Tibial nerve (tissue), 4 donors: ENCODE results near the gene SGCG. TPM values are rescaled to one million over a fixed set of nuclear protein-coding genes. Genes with fewer than 3 reads are reported as not detected.

Experiments
- DNase-seq, 2 donors: peaks; one replicate each; pipeline ENCODE4 v3.0.0-alpha.2; 2019; ENCODE audit warnings: low spot score in 2 of 2
- H3K27ac ChIP-seq, 4 donors: fragments of 200-600 bp; sonication (generic) in 3 of 4; one replicate each; pipeline ENCODE4 v1.5.1; 2017 to 2019; ENCODE audit warnings: mild to moderate bottlenecking in 1 of 4
- H3K27me3 ChIP-seq, 2 donors: fragments of 200-600 bp; sonication (generic) in 1 of 2; one replicate each; pipeline versions ENCODE4 v1.5.1 to v1.6.0; 2017 to 2019
- H3K36me3 ChIP-seq, 3 donors: fragments of 200-600 bp; sonication (generic); one replicate each; pipeline ENCODE4 v1.5.1; 2018 to 2019
- H3K4me1 ChIP-seq, 4 donors: fragments of 200-600 bp; sonication (generic) in 3 of 4; one replicate each; pipeline ENCODE4 v1.5.1; 2017 to 2019
- H3K4me3 ChIP-seq, 4 donors: fragments of 200-600 bp; sonication (generic) in 3 of 4; one replicate each; pipeline ENCODE4 v1.5.1; 2017 to 2019; ENCODE audit warnings: mild to moderate bottlenecking in 1 of 4, moderate library complexity in 1 of 4
- H3K9me3 ChIP-seq, 4 donors: fragments of 200-600 bp; sonication (generic) in 3 of 4; one replicate each; pipeline ENCODE4 v1.5.1; 2017 to 2019
- EP300 ChIP-seq, 2 donors: sonication (generic); formaldehyde crosslinking; IDR thresholded peaks; one replicate each; pipeline ENCODE4 v1.6.1; 2017; ENCODE audit warnings: antibody characterized with exemption in 2 of 2, mild to moderate bottlenecking in 1 of 2
- POLR2A ChIP-seq, 2 donors: fragments of 450-650 bp; IDR thresholded peaks; one replicate each; pipeline ENCODE4 v1.6.1; 2017; ENCODE audit warnings: antibody characterized with exemption in 2 of 2, mild to moderate bottlenecking in 2 of 2, moderate library complexity in 2 of 2
- WGBS, 2 donors: methylation state at CpG; one replicate each; pipeline ENCODE4 v1.1.5; 2018; 5-methylcytosine and 5-hydroxymethylcytosine counted together
- total RNA-seq, 4 donors: library from RNA; depleted of rRNA; stranded (reverse); fragments of >200 nt; gene quantifications; one replicate each; pipeline ENCODE4 v1.1.0, GENCODE V29; 2016
- TF ChIP-seq, protein P1 (sequence below), 5 experiments: fragments of 200-600 bp in 3 of 5; fragments of 450-650 bp in 2 of 5; sonication (generic) in 3 of 5; IDR thresholded peaks; one replicate each; pipeline ENCODE4 v1.5.1; 2016 to 2019; ENCODE audit warnings: antibody characterized with exemption in 5 of 5, mild to moderate bottlenecking in 3 of 5, moderate library complexity in 2 of 5

The SGCG gene
- total RNA-seq, 4 donors from 2014 or later = 1.1 to 2.0 (median 1.7) TPM

DNA sequence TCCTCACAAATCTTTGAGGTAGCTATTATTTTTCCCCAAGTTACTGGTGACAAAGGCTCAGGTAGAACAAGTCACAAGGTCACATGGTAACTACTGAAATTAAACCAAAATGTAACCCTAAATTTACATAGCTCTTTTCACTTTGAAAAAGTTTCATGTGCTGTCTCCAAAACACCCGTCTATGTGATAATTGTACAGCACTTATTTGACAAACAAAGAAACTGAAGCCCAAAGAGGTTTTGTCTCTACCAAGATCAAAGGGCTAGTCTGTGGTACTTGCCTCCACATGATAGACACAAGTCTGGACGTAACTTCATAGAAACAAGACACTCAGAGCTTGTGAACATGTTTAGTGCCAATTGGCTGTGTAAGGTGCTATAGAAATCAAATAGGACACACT, 144.4 kb downstream of the SGCG start:
- no peaks in the 10 kb centered on the region for H3K27me3 ChIP-seq
- TF ChIP-seq, protein P1, sequence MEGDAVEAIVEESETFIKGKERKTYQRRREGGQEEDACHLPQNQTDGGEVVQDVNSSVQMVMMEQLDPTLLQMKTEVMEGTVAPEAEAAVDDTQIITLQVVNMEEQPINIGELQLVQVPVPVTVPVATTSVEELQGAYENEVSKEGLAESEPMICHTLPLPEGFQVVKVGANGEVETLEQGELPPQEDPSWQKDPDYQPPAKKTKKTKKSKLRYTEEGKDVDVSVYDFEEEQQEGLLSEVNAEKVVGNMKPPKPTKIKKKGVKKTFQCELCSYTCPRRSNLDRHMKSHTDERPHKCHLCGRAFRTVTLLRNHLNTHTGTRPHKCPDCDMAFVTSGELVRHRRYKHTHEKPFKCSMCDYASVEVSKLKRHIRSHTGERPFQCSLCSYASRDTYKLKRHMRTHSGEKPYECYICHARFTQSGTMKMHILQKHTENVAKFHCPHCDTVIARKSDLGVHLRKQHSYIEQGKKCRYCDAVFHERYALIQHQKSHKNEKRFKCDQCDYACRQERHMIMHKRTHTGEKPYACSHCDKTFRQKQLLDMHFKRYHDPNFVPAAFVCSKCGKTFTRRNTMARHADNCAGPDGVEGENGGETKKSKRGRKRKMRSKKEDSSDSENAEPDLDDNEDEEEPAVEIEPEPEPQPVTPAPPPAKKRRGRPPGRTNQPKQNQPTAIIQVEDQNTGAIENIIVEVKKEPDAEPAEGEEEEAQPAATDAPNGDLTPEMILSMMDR (IDR thresholded peaks at IDR 0.05) = no peak
- TF ChIP-seq EP300 (IDR thresholded peaks at IDR 0.05) (no peak), POLR2A (IDR thresholded peaks at IDR 0.05) (no peak)
- no peaks in the 10 kb centered on the region for H3K36me3 ChIP-seq
- no peak for DNase-seq
- no peaks in the 10 kb centered on the region for H3K9me3 ChIP-seq
- peaks cover 0 to 16% (median 5%) of the 10 kb centered on the region in 4 donors for H3K4me1 ChIP-seq
- 76 to 85% methylated on average over 2 of the region's 2 CpGs for WGBS, 2 donors
- H3K4me3 ChIP-seq = no peak overlapping the region
- H3K27ac ChIP-seq = no peak overlapping the region

DNA sequence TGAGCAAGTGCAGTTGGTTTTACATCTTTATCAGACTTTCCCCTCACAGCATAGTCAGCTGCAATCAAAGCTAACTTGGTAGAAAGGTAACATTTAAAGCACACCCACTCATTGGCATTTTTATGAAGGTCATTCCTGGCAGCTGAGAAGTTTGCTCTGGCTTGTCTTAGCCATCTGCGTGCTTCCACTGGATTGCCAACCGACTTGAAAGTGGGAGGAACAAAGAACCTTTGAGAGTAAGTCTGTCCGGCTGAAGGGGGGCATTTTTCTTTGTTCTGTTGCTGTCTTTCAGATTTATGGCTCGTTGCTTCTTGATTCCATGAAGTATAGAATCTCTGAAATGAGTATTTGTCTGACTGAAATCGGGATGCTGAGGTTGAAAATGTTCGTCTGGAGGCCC, 149.6 kb downstream of the SGCG start:
- Histone ChIP-seq H3K4me1 (no peaks in the 10 kb centered on the region), H3K9me3 (peaks cover 0 to 48% (median 5%) of the 10 kb centered on the region in 4 donors), H3K4me3 (no peak overlapping the region), H3K27me3 (no peaks in the 10 kb centered on the region), H3K27ac (no peak overlapping the region), H3K36me3 (peaks cover 0 to 22% (median 0%) of the 10 kb centered on the region in 3 donors)
- no peak for TF ChIP-seq EP300 (IDR thresholded peaks at IDR 0.05)
- TF ChIP-seq, protein P1 (IDR thresholded peaks at IDR 0.05) = no peak
- TF ChIP-seq POLR2A (IDR thresholded peaks at IDR 0.05) = no peak
- 43 to 72% methylated on average over 6 of the region's 6 CpGs for whole genome bisulfite sequencing, 2 donors
- no peak for DNase-seq

DNA sequence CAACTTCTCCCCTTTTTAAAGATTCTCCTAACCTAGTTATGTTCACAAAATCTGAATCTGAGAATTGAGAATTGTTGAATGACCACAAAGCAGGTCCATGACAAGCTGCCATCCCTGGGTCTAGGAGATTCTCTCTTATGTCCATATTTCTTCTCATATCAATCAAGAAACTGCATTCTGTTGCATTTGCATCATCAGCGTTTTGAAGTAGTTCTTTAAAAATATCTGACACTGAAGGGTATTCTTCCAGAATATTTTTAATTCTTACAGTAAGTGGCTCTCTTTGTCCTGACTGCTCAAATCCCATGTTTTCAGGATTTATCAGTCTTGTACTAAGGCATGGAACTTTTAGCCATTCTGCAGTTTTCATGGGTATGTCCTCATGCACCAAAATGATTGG, 158.4 kb downstream of the SGCG start:
- no peak for DNase-seq
- Histone ChIP-seq H3K4me1 (no peaks in the 10 kb centered on the region), H3K27ac (no peak overlapping the region), H3K4me3 (no peak overlapping the region), H3K36me3 (peaks cover 0 to 48% (median 4%) of the 10 kb centered on the region in 3 donors), H3K9me3 (peaks cover 0 to 31% (median 4%) of the 10 kb centered on the region in 4 donors), H3K27me3 (no peaks in the 10 kb centered on the region)
- WGBS, 2 donors = 96 to 100% methylated on average over 1 of the region's 1 CpG
- no peak for TF ChIP-seq EP300 (IDR thresholded peaks at IDR 0.05)
- TF ChIP-seq, protein P1 (IDR thresholded peaks at IDR 0.05) = no peak
- no peak for TF ChIP-seq POLR2A (IDR thresholded peaks at IDR 0.05)

DNA sequence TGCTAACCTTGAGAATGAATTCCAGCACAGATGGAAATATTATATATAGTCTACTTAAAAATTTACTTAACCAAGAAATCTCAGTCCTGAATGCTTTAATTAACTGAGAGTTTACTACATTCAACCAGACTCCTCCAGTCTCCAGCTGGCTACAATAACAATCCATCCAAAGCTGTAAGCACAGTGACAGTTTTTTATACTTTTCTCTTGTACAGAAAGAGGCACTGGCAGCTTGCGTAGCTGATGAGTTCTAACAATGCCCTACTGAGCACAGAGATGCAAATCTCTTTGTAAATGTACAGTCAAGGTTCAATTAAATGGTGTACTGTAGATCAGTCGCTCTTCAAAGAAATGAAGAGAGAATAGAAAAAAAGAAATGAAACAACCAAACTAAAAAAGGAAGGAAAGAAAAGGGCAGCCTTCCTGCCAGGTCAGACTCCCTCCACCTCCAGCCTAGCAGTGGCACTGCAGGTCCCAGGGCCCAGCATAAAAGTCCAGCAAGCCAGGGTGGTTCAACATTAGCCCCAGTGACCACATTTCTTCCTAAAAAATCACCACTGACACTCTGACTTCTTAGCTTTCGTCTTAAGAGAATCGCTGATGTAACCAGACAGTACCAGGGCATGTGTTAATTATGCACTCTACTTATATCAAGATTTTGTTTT, 164.3 kb downstream of the SGCG start:
- WGBS, 2 donors = 74 to 78% methylated on average over 4 of the region's 4 CpGs
- H3K4me1 ChIP-seq = peaks cover 0 to 5% (median 0%) of the 10 kb centered on the region in 4 donors

DNA sequence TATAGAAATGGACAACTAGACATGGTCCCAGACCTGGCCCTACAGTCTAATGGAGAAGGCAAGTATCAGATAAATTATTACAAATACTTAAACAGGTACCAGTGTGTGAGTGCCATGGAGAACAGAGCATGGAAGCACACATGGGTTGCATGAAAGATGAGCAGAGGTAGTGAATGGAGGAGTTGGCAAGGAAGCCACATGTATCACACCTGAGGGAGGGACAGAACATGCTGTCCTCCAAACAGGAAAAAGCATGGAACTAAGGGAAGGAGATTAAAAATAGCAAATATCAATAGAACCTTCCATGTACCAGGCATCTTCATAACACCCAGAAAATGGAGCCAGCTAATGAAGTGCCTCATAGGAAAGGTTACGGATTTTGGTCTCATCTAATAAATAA, 166.8 kb downstream of the SGCG start:
- Histone ChIP-seq H3K4me3 (no peak overlapping the region), H3K4me1 (peaks cover 0 to 5% (median 0%) of the 10 kb centered on the region in 4 donors), H3K36me3 (peaks cover 0 to 83% (median 0%) of the 10 kb centered on the region in 3 donors), H3K27me3 (no peaks in the 10 kb centered on the region), H3K27ac (no peak overlapping the region), H3K9me3 (no peaks in the 10 kb centered on the region)
- no peak for DNase-seq
- TF ChIP-seq, protein P1 (IDR thresholded peaks at IDR 0.05) = no peak
- TF ChIP-seq POLR2A (IDR thresholded peaks at IDR 0.05) (no peak), EP300 (IDR thresholded peaks at IDR 0.05) (no peak)
- WGBS, 2 donors = 98 to 100% methylated on average over 1 of the region's 1 CpG

More for the DNA sequence above, 164.3 kb downstream of the SGCG start:
- H3K9me3 ChIP-seq = no peaks in the 10 kb centered on the region
- H3K36me3 ChIP-seq = peaks cover 0 to 78% (median 4%) of the 10 kb centered on the region in 3 donors
- no peak overlapping the region for H3K4me3 ChIP-seq
- DNase-seq = no peak
- no peak overlapping the region for H3K27ac ChIP-seq
- H3K27me3 ChIP-seq = no peaks in the 10 kb centered on the region
- TF ChIP-seq, protein P1 (IDR thresholded peaks at IDR 0.05) = no peak
- TF ChIP-seq POLR2A (IDR thresholded peaks at IDR 0.05) (no peak), EP300 (IDR thresholded peaks at IDR 0.05) (no peak)
